GM19099 (cell line): Measurements from ENCODE around the gene FOXO3.

Experiments used
- POLR2A ChIP-seq: IDR thresholded peaks from 3 replicates; pipeline ENCODE4 v1.6.1; 2011; ENCODE audit warnings: low read depth; ENCODE audit not compliant: insufficient read length; ENCODE audit errors: extremely low read depth

FOXO3 gene

DNA sequence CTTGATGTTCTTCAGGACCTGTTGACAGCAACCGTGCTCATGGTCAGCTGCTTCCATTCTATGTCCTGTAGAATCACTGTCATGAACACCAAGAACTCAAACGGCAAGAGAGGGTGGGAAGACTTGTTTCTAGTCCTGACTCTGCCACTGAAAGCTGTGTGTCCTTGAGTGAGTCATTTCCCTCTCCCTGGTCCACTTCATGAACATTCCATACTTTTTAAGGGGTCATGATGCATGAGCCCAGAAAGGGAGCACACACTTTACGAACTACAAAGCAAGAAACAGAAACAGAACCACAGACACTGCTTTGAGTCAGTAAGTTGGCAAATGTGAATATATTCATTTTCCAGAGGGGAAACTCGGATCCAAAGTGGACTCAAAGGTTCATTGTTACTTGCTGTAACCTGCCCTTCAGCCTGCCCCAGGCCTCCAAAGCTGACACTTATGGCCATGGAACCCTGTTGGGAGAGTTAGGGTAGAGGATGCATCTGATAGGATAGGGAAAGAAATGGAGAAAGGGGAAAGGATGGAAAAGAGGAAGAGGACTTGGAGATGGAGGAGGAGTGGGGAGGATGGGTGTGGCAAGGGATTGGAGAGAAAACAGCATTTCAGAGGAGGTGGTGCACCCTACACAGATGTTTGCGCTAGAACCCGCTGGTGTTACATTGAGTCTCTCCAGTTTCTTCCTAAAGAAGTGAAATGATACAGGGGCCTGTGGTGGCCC lies 129.8 kb downstream of the FOXO3 start:
- no peak for TF ChIP-seq POLR2A

DNA sequence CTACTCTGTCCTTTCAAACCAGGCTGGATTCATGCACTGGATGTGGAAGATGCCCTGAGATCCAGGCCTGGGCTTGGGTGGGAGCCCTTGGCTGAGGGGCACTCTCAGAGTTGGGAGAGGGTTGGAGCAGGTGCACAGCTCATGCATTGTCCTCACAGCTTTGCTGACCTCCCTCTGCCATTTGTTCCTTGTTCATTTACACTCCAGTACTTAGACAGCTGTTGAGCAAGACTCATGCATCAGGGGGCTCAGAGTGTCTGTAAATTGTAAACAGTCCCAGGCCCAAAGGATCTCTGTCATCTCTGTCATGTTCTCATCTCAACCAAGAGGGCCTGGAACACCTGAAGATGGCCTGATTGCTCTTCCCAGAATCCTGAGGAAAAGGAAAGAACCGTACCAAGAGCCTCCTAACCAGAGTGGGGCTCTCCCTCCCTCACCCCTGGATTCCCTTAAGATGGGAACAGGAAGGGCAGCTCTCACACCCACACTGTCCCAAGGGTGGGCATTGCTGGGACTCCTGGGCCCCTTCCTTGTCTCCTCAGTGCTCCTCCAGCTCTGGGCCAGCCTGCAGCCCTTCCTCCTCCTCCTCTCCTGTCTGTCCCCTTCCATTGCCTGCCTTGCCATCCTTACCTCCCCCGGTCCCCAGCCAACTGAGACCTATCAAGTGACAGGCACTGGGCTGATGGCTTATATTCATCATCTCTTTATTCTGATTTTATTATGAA lies 132.9 kb downstream of the FOXO3 start:
- TF ChIP-seq POLR2A, result no peak

DNA sequence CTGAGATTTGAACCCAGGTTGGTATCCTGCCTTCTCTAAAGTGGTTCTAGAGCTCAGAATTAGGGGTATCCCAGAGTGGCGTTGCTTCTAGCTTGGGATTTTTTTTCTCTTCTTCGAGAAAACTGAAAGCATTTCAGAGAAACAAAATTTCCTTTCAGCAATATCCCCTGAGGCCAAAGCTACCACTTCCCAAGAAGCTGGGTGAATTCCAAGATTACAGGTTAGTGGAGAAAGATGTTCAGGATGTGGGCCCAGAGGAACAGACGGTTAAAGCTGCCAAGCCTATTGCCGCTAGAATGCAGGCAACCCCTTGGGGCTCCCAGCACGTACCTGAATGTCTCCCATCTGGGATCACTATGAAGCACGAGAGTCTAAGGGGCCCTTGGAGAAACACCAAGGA lies 134.1 kb downstream of the FOXO3 start:
- TF ChIP-seq POLR2A, result no peak

- no peak for TF ChIP-seq POLR2A
Measured at GRCh38 chr6:108697561-108698161, 136.9 kb downstream of the FOXO3 start.

GRCh38 chr6:108698593-108699289 lies 138.0 kb downstream of the FOXO3 start:
- no peak for TF ChIP-seq POLR2A

GRCh38 chr6:108699290-108700041 lies 138.7 kb downstream of the FOXO3 start:
- TF ChIP-seq POLR2A, result no peak

- TF ChIP-seq POLR2A, result no peak
Measured at GRCh38 chr6:108702106-108702851, 141.6 kb downstream of the FOXO3 start.

- TF ChIP-seq POLR2A, result no peak
Measured at GRCh38 chr6:108706649-108707048, 145.9 kb downstream of the FOXO3 start.

DNA sequence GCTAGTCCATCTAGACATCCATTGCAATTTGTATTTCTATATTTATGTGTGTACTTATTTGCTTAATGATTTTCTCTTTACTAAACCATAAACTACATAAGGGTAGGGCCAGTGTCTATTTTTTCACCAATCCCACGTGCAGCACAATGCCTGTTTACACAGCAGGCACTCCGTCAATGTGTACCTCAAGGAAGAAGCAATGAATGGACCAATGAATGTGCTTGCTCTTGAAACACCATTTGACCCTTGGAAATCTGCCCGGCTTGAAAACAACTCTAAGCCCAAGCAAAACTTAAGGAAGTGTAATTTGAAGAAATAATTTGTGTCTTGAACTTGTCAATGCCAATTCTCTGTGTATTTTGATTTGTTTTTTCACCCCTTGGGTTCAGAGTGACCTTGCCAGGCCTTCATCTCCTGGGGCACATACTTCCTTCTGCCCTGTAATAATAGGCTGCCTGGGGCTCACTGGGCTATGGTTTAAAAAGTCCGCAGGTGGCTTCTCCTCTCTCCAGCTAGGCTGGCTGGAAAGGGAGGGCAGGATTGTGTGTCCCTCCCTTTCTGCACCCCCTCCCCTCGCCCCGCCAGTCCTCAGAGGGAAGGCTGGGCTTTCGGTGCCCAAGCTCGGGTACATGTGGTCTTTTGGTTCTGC lies 146.7 kb downstream of the FOXO3 start:
- no peak for TF ChIP-seq POLR2A

DNA sequence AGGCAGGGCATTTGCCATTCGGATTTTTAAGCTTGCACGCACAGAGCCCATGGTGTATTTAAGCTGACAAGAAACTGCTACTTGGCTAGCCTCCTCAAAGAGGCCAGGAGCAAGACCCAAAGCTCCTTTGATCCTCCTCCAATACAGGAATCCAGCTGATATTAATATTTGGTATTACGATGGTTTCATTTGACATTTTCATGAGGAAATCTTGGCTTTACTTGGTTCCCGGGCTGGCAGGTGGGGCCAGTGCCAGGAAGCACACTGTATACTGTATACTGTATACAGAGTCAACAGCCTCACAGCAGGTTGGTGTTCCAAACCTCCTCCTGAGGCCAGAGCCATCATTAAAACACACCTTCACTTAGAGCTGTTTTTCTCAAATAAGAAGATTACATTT lies 149.3 kb downstream of the FOXO3 start:
- no peak for TF ChIP-seq POLR2A

GRCh38 chr6:108710551-108710950 lies 149.8 kb downstream of the FOXO3 start:
- TF ChIP-seq POLR2A, result no peak

DNA sequence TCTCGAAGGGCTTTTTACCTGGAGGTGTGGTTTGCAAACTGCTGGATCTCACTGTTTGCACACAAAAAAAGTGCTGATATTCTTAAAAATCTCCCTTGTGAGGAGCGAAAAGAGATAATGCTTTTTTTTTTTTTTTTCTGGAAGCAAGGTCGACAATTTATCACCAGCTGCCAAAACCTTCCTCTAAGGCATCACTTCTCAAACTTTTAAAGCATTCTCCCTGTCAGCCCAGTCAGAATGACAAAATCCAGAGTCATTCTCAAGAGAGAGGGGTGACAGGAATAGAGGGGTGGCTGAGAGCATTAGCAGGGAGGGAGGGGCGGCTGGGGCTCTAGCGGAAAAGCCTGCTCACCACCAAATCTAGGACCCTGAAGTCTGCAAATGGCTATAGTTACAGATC lies 150.4 kb downstream of the FOXO3 start:
- no peak for TF ChIP-seq POLR2A

DNA sequence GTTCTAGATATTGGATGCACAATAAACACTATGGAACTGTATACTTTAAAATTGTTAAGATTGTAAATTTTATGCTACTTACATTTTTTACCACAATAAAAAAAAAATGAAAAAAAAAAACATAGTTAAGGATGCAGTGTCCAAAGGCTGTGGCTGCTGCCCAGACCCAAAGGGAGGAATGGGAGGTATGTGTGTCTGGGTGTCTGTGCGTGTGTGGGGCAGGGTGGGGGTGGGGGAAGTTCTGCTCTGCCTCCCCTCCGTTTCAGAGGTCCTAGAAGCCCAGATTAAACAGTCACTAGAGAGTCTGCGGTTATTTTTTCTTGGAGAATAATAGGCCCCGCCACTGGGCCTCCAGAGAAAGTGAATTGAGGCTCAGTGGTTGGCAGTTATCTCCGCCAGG lies 151.1 kb downstream of the FOXO3 start:
- no peak for TF ChIP-seq POLR2A

- no peak for TF ChIP-seq POLR2A
Measured at GRCh38 chr6:108712946-108713345, 152.2 kb downstream of the FOXO3 start.
